Lower leg skin (tissue), 3 donors: Measurements from ENCODE around the gene TM2D1.

Experiments
- CTCF ChIP-seq, 3 donors: fragments of 450-650 bp; IDR thresholded peaks; one replicate each; pipeline ENCODE4 v1.5.1; 2016; ENCODE audit warnings: antibody characterized with exemption in 3 of 3, mild to moderate bottlenecking in 3 of 3, moderate library complexity in 2 of 3
- POLR2A ChIP-seq, 2 donors: fragments of 450-650 bp; IDR thresholded peaks; one replicate each; pipeline ENCODE4 v1.6.1; 2016 to 2017; ENCODE audit warnings: antibody characterized with exemption in 2 of 2, mild to moderate bottlenecking in 1 of 2, moderate library complexity in 1 of 2

- TF ChIP-seq CTCF (IDR thresholded peaks at IDR 0.05) = no peak
- TF ChIP-seq POLR2A (IDR thresholded peaks at IDR 0.05) = no peak
These were observed 31.8 kb upstream of the TM2D1 start for GRCh38 chr1:61756773-61757172.
